Keratinocyte (primary cell): ENCODE data around the gene VANGL1. TPM values are rescaled to one million over a fixed set of nuclear protein-coding genes. Genes with fewer than 3 reads are reported as not detected.

Experiments used
- DNase-seq: peaks from one replicate; pipeline ENCODE4 v3.0.0-alpha.2; 2011; ENCODE audit warnings: low read depth, missing footprints, low spot score
- FAIRE-seq: peaks from 2 replicates; lab custom pipeline; 2011; peaks lifted over from hg19 to GRCh38; lab: Jason Lieb, UNC
- H2AFZ ChIP-seq: 2 replicates; pipeline ENCODE4 v1.6.0; 2012; ENCODE audit warnings: low read length, control low read depth, inconsistent platforms; ENCODE audit not compliant: control insufficient read depth
- H3K27ac ChIP-seq: 2 replicates; pipeline ENCODE4 v1.5.1; 2011; ENCODE audit warnings: low read length; ENCODE audit not compliant: control insufficient read depth, insufficient read depth
- H3K27me3 ChIP-seq: 3 replicates; pipeline ENCODE4 v1.6.0; 2011; ENCODE audit warnings: low read length; ENCODE audit not compliant: control insufficient read depth, insufficient read depth; ENCODE audit errors: extremely low read depth
- H3K36me3 ChIP-seq, 2 experiments: 2 replicates in 1 of 2; 3 replicates in 1 of 2; pipeline ENCODE4 v1.5.1; 2011; ENCODE audit warnings: low read length in 2 of 2, mild to moderate bottlenecking in 1 of 2; ENCODE audit not compliant: control insufficient read depth in 2 of 2, insufficient read depth in 2 of 2; ENCODE audit errors: extremely low read depth in 1 of 2
- H3K4me1 ChIP-seq: 3 replicates; pipeline ENCODE4 v1.5.1; 2011; ENCODE audit warnings: low read length; ENCODE audit not compliant: control insufficient read depth, insufficient read depth; ENCODE audit errors: extremely low read depth
- H3K4me2 ChIP-seq: 3 replicates; pipeline ENCODE4 v1.6.0; 2011; ENCODE audit warnings: low read depth, low read length; ENCODE audit not compliant: control insufficient read depth, insufficient read depth; ENCODE audit errors: extremely low read depth
- H3K4me3 ChIP-seq, 3 experiments: fragments of 200-600 bp in 1 of 3; sonication (generic) in 1 of 3; 2 replicates in 2 of 3; 3 replicates in 1 of 3; pipeline ENCODE4 v1.5.1; 2011 to 2016; ENCODE audit warnings: low read length in 3 of 3, mild to moderate bottlenecking in 3 of 3, control low read depth in 2 of 3, inconsistent platforms in 1 of 3, low read depth in 1 of 3, mixed read lengths in 1 of 3, mixed run types in 1 of 3, moderate library complexity in 1 of 3; ENCODE audit not compliant: control insufficient read depth in 2 of 3, insufficient read depth in 2 of 3; ENCODE audit errors: extremely low read depth in 1 of 3
- H3K79me2 ChIP-seq: 2 replicates; pipeline ENCODE4 v1.6.0; 2012; ENCODE audit warnings: low read length; ENCODE audit not compliant: control insufficient read depth, insufficient read depth
- H3K9ac ChIP-seq: 3 replicates; pipeline ENCODE4 v1.6.0; 2011; ENCODE audit warnings: low read length; ENCODE audit not compliant: control insufficient read depth, insufficient read depth; ENCODE audit errors: extremely low read depth
- H3K9me1 ChIP-seq: 3 replicates; pipeline ENCODE4 v1.6.0; 2011; ENCODE audit warnings: low read length; ENCODE audit not compliant: control insufficient read depth, insufficient read depth; ENCODE audit errors: extremely low read depth
- H3K9me3 ChIP-seq: 2 replicates; pipeline ENCODE4 v1.5.1; 2012; ENCODE audit warnings: low read depth, low read length; ENCODE audit not compliant: control insufficient read depth
- H4K20me1 ChIP-seq: 3 replicates; pipeline ENCODE4 v1.6.0; 2011; ENCODE audit warnings: low read length; ENCODE audit not compliant: control insufficient read depth, insufficient read depth; ENCODE audit errors: extremely low read depth
- EZH2 ChIP-seq: IDR thresholded peaks from one replicate; pipeline ENCODE4 v1.6.1; 2012; ENCODE audit warnings: inconsistent platforms, mild to moderate bottlenecking, low read length, moderate library complexity
- dilution Hi-C: fragments of 300-500 bp; cut with MboI; formaldehyde crosslinking; loops from one replicate; pipeline ENCODE4 v1.7.0; 2020; ENCODE audit warnings: low sequenced_read_pairs; ENCODE audit not compliant: extremely low pct_ligation_motif_present
- polyA plus RNA-seq, 5 experiments: library from polyadenylated mRNA; depleted of rRNA in 3 of 5; stranded (reverse) in 3 of 5; stranded (forward) in 1 of 5; unstranded in 1 of 5; fragments of >200 nt; gene quantifications; 1 replicate in 1 of 5; 2 replicates in 3 of 5; 3 replicates in 1 of 5; pipeline versions ENCODE4 v1.2.1 to v1.2.3, GENCODE V29; 2011 to 2012; ENCODE audit warnings: missing spikeins in 2 of 5, low read depth in 1 of 5, low replicate concordance in 1 of 5
- TF ChIP-seq, protein P1 (sequence below), 3 experiments: IDR thresholded peaks in 1 of 3; conservative IDR thresholded peaks in 1 of 3; optimal IDR thresholded peaks in 1 of 3; 2 replicates in 2 of 3; 3 replicates in 1 of 3; pipeline versions ENCODE3 to v1.5.1; 2011; ENCODE audit warnings: low read length in 3 of 3, mild to moderate bottlenecking in 3 of 3, moderate library complexity in 2 of 3, control low read depth in 1 of 3, inconsistent platforms in 1 of 3; ENCODE audit not compliant: insufficient read depth in 2 of 3; ENCODE audit errors: extremely low read depth in 1 of 3

VANGL1 gene
- polyA plus RNA-seq, 1 donor (not counting 4 experiments of a cell fraction or from before 2014, with no cell fraction given): 22.4 TPM

DNA sequence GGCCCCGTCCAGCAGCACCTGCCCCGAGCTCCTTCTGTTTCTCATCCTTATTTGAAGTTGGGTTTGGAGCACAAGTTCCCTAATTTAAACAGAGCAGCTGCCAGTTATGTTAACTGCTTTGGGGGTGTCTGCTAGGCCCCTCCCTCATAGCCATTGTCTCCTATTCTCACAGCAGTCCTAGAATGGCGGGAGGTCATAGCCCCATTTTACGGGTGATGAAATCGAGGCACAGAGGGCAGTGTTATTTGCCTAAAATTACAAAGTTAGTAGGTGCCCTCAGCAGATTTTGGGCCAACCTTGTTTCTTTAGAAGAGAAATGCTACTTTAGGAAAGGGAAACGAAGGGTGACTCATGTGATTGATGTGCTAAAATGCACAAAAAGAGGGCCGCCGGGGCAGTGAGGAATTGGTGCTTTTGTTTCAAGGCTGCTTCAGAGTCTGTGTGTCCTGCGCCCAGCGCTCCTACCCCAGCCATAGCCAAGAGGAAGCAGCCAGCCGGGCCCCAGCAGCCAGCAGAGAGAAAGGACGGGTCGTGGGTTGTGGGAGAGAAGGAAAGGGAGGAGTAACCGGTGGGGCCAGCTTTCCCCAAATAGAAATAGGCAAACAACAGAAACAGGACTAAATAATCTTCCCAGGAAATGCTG is 13.0 kb downstream of the VANGL1 start:
- TF ChIP-seq, protein P1, sequence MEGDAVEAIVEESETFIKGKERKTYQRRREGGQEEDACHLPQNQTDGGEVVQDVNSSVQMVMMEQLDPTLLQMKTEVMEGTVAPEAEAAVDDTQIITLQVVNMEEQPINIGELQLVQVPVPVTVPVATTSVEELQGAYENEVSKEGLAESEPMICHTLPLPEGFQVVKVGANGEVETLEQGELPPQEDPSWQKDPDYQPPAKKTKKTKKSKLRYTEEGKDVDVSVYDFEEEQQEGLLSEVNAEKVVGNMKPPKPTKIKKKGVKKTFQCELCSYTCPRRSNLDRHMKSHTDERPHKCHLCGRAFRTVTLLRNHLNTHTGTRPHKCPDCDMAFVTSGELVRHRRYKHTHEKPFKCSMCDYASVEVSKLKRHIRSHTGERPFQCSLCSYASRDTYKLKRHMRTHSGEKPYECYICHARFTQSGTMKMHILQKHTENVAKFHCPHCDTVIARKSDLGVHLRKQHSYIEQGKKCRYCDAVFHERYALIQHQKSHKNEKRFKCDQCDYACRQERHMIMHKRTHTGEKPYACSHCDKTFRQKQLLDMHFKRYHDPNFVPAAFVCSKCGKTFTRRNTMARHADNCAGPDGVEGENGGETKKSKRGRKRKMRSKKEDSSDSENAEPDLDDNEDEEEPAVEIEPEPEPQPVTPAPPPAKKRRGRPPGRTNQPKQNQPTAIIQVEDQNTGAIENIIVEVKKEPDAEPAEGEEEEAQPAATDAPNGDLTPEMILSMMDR (optimal IDR thresholded peaks at IDR 0.05 in 1 of 3, IDR thresholded peaks at IDR 0.05 in 1 of 3, conservative IDR thresholded peaks at IDR 0.05 in 1 of 3; ENCODE audit: extremely low read depth in 1 of 3, insufficient read depth in 2 of 3, low read length in 3 of 3): no peak
- TF ChIP-seq EZH2: no peak
- H2AFZ ChIP-seq: peak overlapping the region; percentile 45
- no peak for DNase-seq

DNA sequence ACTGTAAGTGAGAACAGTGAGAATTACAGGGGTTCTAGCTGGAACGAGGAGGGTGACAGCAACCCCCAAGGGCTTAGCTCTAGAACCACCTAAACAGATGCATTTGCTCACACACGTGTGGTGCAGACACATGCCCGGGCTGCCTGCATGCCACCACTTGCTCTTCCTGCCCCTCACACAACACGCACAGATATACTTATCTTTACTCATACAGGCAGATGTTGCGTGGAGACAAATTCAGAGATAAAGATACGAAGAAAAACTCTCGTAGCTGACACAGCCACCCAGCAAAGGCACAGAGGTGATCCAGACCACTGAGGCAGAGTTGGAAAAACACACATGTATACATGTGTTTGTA is 13.5 kb downstream of the VANGL1 start:
- Histone ChIP-seq H2AFZ (peak overlapping the region; percentile 57), H3K4me1 (peaks cover 27% of the 10 kb centered on the region), H3K4me2 (peak overlapping the region; percentile 90), H3K27me3 (no peaks in the 10 kb centered on the region), H3K9me1 (no peaks in the 10 kb centered on the region), H4K20me1 (no peaks in the 10 kb centered on the region), H3K4me3 (peak overlapping the region in 2 of 3 experiments; percentile 58), H3K9me3 (no peaks in the 10 kb centered on the region), H3K9ac (peak overlapping the region; percentile 81), H3K79me2 (peaks cover 39% of the 10 kb centered on the region), H3K36me3 (peaks cover 20 to 33% of the 10 kb centered on the region in 2 experiments), H3K27ac (peak overlapping the region; percentile 89)
- TF ChIP-seq, protein P1 (optimal IDR thresholded peaks at IDR 0.05 in 1 of 3, IDR thresholded peaks at IDR 0.05 in 1 of 3, conservative IDR thresholded peaks at IDR 0.05 in 1 of 3; ENCODE audit: extremely low read depth in 1 of 3, insufficient read depth in 2 of 3, low read length in 3 of 3): no peak
- no peak for TF ChIP-seq EZH2
- FAIRE-seq (peak; percentile 87), DNase-seq (peak; percentile 75)
- dilution Hi-C loops: no loop called here

More for the DNA sequence above, 13.0 kb downstream of the VANGL1 start:
- no peaks in the 10 kb centered on the region for H3K9me1 ChIP-seq
- H3K4me1 ChIP-seq: peaks cover 27% of the 10 kb centered on the region
- peak overlapping the region; percentile 90 for H3K4me2 ChIP-seq
- H3K27ac ChIP-seq: peak overlapping the region; percentile 89
- H4K20me1 ChIP-seq: no peaks in the 10 kb centered on the region
- H3K27me3 ChIP-seq: no peaks in the 10 kb centered on the region
- no peaks in the 10 kb centered on the region for H3K9me3 ChIP-seq
- no peak for FAIRE-seq
- peaks cover 18 to 32% of the 10 kb centered on the region in 2 experiments for H3K36me3 ChIP-seq
- peak overlapping the region; percentile 81 for H3K9ac ChIP-seq
- dilution Hi-C loops: no loop called here
- H3K79me2 ChIP-seq: peaks cover 44% of the 10 kb centered on the region
- H3K4me3 ChIP-seq: peak overlapping the region in 2 of 3 experiments; percentile 58
